ENCODE data around the gene VPS37B.
A peak's percentile ranks its signal among the peaks of the same experiment; 100 is the strongest.

The VPS37B gene

DNA sequence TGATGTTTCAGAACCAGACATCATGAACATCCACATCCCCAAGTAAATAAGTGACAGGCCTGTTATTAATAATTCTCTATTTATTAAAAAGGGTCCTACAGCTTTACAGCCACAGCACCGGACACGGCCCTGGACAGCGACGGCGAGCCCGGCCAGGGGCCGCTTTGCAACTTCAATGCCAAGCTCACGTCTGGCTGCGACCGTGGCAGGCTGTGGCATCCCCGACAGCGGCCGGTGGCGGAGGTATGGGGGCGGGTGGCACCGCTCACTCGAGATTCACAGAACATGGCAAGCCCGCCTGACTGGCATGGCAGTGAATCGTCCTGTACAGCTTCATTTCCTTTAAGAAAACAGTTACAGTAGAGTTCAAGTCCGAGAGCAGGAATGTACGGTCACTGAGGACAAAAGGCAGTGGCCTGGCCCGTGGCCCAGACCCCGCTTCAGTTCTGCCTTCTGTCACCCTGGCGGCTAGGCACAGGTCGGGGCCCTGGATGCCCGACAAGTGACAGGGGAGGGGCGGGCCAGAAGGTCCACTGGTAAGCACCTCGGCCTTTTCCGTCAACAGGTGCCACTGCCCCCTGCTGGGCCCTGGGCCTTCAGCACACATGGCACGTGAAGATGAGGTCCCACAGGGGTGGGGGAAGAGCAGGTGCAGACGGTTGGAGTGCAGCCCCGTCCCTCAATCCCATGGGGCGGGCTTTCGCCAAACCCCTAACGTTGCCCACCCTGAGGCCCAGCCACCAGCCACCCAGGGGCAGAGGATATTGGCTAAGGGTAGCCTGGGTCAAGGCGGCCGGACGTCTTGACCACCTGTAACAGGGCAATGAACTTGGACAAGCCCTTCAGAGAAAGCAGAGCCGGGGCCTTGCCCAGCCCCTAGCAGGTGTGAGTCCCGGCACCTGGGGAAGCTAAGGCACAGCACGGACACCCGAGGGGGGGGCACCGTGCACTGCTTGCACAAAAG, 30.4 kb downstream of the VPS37B start:
- DNase-seq, result peak; percentile 36

DNA sequence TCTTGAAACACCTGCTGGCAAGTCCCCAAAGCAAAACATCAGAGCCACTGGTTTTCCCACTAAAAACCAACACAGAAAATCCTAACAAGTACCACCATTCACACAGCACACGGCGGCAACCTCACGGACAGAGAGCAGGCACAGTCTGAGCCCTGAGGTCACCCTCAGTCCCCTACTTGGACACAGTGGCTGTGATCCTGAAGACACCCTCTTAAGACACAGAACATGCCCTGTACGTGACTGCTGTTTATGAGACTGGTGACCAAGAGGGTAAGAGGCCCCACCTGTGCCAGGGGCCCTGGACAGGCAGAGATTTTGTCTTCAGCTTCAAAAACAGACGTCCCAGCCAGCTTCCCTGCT, 31.1 kb downstream of the VPS37B start:
- no peak for DNase-seq

DNA sequence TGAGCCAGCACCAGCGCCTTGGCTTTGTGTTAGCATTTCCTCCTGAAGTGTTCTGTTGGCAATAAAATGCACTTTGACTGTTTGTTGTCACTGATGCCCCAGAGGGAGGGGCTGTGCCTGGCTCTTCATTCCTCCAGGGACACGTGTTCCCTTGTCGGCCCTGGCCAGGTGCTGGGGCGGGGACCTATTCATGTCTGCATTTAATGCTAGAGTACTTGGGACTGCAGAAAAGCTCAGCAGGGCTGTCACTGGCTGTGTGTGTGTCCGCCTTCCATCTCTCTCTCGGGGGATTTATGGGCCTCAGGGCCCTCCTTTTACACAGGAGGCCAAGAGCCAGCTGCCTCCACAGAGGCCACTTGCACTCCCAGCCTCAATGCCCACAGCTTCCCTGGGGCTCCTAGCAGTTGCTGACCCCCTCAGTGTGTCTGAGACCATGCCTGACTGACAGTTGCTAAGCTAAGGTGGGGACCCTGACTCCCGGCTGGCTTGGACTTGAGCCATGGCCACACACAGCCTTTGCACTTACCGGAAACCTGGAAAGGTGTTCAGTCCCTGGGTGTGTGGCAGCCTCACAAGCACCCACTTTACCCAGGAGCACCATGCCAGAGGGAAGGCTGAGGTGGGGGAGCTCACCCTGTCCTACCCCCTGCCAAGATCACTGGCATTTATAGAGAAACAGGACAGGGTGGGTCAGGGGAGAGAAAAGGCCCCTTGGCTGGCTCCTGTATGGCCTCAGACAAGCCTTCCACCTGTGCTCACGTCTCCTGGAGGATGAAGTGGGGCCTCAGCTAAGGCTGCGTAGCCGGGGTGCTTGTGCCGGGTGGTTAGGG, 32.8 kb downstream of the VPS37B start:
- no peak for DNase-seq

DNA sequence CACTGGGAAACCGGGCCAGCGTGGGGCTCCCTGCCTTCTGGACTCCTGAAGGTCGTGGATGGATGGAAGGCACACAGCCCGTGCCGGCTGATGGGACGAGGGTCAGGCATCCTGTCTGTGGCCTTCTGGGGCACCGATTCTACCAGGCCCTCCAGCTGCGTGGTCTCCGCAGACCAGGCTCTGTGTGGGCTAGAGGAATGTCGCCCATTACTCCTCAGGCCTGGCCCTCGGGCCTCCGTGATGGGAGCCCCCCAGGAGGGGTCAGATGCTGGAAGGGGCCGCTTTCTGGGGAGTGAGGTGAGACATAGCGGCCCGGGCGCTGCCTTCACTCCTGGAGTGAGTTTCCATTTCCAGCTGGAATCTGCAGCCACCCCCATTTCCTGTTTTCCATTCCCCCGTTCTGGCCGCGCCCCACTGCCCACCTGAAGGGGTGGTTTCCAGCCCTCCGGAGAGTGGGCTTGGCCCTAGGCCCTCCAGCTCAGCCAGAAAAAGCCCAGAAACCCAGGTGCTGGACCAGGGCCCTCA, 33.8 kb downstream of the VPS37B start:
- peak; percentile 56 for DNase-seq

DNA sequence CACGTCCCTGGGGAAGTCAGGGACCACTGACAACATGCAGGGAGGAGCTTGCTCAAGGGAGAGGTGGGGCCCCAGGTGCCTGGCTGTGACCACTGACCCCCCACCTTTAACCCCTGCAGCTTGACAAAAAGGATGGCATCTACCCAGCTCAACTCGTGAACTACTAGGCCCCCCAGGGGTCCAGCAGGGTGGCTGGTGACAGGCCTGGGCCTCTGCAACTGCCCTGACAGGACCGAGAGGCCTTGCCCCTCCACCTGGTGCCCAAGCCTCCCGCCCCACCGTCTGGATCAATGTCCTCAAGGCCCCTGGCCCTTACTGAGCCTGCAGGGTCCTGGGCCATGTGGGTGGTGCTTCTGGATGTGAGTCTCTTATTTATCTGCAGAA, 34.3 kb downstream of the VPS37B start:
- DNase-seq, result no peak

DNA sequence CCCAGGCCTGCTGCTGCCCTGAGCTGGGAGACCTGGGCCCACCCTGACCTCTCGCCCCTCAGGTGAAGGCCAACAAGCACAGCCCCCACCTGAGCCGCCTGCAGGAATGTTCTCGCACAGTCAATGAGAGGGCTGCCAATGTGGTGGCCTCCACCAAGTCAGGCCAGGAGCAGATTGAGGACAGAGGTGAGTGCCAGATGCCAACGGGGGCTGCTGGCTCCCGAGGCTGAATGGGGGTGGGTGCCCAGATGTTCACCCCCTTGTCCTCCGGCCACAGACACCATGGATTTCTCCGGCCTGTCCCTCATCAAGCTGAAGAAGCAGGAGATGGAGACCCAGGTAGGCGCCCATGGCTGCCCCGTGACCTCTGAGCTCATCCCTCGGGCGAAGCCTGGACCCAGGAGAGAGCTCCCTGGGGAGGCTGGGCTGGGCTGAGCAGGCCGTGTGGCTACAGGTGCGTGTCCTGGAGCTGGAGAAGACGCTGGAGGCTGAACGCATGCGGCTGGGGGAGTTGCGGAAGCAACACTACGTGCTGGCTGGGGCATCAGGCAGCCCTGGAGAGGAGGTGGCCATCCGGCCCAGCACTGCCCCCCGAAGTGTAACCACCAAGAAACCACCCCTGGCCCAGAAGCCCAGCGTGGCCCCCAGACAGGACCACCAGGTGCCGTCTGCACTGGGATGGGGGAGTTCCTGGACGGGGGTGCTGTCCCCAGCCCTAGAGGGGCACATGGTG, 34.9 kb downstream of the VPS37B start:
- no peak for DNase-seq

DNA sequence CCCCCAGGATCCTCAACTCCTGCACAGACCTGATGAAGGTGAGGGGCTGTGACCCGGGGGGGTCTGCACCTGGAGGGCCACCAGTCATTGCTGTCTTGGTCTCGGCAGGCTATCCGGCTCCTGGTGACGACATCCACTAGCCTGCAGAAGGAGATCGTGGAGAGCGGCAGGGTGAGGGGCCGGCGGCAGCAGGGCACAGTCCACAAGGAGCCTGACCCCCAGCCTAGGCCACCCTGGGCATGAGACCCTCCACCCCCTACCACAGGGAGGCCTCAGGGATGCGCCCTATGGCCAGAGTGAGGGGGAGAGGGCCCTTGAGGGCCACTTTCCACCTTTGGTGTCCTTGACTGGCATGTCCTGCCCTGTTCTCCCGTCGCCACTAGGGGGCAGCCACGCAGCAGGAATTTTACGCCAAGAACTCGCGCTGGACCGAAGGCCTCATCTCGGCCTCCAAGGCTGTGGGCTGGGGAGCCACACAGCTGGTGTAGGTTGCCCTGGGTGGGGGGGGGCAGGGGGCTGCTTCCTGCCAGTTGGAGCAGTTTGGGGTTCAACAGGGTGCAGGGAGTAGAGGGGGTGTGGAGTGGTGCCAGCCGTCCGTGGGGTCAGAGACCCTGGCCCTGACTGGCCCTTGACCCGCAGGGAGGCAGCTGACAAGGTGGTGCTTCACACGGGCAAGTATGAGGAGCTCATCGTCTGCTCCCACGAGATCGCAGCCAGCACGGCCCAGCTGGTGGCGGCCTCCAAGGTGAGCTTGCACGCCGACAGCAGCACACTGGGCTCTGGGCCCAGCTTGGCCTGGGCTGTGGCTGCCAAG, 35.7 kb downstream of the VPS37B start:
- DNase-seq, result peak; percentile 89

DNA sequence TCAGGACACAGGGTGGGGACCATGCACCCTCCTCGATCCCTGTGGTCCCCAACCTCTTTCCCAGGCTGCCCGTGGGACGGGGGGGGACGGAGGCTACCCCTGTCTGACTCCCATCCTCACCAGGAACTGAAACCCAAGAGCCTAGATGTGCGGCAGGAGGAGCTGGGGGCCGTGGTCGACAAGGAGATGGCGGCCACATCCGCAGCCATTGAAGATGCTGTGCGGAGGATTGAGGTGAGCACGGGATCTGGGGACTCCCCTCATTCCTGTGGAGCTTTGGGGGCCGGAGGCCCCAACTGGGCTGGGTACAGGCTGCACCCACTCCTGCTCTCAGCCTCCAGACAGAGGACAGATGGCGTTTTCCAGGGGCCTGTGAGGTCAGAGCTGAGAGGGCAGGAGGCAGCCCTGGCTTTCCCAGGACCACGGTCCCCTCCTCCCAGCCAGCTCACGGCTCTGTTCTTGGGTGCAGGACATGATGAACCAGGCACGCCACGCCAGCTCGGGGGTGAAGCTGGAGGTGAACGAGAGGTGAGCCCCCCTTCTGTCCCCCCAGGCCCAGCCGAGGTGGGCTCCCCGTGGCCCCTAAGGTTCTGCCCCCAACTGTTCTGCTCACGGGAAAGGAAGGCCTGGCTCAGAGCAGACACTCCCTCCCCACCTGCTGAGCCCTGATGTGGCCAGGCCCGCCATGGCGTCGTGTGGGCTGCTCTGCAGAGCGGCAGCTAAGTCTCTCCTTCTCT, 36.5 kb downstream of the VPS37B start:
- no peak for DNase-seq

DNA sequence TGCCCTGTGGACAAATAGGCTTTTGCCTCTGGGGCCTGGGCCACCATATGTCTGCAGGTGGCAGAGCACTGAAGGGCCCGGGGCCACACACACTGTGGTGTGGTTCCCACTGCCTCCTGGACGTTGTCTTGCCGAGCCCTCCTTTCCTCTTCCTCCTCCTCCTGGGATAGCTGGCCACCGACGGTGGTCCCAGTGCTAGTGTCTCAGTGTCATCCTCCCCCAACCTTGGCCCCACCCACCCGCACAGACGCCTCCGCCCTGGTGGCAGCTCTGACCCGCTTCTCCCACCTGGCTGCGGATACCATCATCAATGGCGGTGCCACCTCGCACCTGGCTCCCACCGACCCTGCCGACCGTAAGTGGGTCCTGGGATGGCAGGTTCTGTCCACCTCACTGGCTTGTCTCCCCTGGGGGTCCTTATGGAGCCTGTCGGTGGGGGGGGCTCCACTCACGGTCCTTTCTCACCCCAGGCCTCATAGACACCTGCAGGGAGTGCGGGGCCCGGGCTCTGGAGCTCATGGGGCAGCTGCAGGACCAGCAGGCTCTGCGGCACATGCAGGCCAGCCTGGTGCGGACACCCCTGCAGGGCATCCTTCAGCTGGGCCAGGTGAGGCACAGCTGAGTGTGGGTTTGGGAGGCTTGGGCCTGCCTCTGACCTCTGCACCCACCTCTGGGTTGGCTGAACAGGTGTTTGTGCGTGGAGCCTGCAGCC, 37.2 kb downstream of the VPS37B start:
- no peak for DNase-seq

DNA sequence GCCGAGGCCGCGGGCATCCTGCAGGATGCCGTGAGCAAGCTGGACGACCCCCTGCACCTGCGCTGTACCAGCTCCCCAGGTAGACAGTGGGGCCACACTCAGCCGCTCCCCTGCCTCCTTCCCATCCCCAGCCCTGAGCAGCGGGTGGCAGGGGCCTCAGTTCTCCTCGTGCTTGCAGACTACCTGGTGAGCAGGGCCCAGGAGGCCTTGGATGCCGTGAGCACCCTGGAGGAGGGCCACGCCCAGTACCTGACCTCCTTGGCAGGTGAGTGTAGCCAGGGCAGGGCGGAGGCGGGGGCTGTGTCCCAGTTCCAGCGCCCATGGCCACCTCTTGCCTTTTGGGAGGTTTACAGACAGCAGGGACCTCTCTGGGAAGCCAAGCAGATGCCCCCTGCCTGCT, 37.8 kb downstream of the VPS37B start:
- DNase-seq, result no peak

DNA sequence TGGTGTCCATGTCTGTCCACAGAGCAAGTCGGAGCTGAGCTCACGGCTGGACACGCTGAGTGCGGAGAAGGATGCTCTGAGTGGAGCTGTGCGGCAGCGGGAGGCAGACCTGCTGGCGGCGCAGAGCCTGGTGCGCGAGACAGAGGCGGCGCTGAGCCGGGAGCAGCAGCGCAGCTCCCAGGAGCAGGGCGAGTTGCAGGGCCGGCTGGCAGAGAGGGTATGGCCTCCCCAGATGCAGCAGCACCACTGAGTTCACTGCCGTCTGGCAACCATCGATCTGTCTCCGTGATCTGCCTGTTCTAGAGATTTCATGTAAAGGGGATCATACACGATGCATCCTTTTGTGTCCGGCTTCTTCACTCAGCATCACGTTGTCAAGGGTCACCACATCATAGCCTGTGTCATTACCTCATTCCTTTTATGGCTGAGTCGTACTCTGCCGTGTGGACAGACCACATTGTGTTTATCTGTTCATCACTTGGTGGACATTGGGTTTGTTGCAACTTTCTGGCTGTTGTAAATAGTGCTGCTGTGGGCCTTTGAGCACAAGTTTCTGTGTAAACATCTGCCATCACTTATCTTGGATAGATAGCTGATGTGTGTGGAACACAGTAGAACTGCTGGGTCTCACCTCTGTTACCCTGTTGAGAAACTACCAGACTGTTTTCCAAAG, 38.8 kb downstream of the VPS37B start:
- DNase-seq, result no peak

DNA sequence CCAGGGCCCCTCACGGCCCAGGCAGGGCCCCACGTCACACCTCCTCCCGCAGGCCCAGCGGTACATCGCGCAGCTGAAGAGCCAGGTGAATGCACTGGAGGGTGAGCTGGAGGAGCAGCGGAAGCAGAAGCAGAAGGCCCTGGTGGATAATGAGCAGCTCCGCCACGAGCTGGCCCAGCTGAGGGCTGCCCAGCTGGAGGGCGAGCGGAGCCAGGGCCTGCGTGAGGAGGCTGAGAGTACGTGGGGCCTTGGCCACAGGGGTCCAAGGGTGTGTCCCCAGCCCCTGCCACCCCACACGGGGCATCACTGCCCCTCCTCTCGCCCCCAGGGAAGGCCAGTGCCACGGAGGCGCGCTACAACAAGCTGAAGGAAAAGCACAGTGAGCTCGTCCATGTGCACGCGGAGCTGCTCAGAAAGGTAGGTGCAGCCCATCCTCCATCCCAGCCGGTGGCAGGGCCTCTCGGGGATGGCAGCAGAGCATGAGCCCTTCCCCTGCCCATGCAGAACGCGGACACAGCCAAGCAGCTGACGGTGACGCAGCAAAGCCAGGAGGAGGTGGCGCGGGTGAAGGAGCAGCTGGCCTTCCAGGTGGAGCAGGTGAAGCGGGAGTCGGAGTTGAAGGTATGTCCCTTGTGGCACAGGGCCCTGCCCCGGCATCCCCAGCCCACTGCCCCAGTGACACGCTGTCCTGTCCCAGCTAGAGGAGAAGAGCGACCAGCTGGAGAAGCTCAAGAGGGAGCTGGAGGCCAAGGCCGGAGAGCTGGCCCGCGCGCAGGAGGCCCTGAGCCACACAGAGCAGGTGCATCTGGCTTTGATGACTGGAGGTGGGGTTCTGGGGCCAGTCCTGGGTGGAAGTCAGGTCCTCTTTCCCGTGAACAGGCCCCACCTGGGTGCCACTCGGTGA, 39.7 kb downstream of the VPS37B start:
- DNase-seq, result no peak

DNA sequence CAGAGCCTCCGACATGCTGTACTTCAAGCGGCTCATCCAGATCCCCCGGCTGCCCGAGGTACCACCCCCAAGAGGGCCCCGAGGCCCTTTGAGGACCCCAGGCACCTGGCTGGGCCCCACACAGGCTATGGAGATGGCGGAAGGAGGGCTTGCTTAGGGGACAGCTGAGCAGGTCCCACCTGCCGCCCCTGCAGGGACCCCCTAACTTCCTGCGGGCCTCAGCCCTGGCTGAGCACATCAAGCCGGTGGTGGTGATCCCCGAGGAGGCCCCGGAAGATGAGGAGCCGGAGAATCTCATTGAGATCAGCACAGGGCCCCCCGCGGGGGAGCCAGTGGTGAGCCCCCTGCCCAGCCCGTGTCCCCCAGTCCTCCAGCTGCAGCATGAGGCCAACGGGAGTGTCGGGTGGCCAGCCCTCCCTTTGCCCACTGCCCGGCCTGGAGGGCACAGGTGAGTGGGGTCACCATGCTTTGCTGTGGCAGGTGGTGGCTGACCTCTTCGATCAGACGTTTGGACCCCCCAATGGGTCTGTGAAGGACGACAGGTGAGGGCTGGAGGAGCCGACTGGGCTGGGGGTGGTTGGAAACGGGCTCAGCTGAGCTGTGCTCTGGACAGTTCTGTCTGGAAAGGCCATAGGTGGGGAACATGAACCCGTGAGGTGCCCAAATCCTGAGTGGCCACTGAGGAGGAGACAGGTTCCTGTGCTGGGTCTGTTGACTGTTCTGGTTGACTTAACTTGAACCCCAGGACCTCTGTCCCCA, 40.7 kb downstream of the VPS37B start:
- DNase-seq, result no peak

DNA sequence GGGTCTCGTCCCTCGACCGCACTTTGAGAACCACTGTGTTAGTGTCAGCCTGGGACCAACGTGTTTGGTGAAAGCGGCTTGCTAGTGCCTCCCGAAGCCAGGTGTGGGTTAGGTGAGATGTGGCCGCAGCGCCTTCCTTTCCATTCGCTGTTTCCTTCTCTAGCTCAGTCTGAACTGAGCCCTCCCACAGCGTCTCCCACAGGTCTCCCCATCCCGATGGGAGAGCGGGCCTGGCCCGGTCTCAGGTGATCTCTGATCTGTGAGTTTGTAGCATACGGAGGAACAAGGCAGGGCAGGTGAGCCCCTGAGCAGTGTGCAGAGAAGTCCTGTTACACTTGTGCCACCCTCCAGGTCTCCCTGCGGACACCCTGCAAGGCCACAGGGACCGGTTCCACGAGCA, 41.4 kb downstream of the VPS37B start:
- no peak for DNase-seq

DNA sequence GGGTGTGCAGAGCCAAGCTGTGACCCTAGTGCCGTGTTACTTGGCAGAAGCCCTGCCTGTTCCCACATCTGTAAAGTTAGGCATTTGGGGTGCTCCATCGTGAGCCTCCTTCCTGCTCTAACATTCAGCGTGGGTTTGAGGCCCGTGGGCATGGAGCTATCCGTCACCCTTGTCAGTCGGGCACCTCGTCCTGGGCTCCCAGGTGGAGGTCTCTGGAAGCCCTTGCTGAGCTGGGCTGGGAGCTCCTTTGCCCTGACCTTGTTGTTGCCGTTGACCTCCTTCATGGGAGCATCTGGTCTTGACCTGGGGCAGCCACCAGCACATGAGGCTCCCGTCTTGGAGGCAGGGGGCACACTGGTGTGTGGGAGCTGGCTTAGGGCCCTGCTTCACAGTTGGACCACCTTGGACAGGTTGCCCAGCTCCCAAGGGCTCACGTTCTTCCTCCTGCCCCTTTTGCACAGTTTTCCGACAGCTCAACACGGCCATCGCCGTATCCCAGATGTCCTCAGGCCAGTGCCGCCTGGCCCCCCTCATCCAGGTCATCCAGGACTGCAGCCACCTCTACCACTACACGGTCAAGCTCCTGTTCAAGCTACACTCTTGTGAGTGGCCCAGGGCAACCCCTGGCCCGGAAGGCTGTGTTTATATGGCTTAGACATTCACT, 42.2 kb downstream of the VPS37B start:
- no peak for DNase-seq

DNA sequence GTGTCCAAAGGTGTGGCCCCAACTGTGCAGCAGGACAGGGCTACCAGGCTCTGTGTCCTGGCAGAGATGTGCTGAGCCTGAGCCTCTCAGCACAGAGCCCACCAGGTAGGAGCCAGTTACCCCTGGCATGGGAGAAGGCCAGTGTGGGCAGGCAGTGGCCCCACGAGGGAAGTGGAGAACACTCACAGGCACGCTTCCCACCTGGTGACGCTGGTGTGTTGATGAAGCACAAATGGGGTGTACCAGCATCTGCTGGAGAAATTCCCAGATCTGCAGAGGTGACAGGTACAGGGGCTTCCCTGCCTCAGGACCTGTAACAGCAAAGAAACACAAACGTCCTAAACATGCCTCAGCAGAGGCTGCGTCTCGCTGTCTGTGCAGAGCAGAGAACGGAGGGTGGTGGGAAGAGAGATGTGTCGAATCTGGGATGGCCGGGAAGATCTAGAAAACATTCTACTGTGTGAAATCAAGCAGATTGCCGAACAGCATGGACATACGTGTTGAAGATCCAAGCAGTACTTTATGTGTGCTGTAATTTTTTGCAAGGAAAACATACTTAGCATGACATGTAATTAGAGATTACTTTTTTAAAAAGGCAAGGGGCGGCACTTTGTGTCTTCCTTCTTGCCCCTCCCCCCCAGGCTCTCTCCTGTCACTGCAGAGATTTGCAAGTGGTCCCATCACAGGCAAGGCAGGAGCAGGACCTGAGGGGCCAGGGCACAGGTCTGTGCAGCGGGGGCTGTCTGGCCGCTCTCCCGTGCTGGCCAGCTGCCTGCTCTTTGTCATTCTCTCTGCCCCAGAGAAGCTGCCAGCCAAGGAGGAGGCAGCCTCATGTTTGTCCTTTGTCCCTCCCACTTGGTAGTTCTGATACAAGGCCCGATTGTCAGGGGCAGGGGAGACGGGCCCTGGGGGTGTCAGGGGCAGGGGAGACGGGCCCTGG, 43.3 kb downstream of the VPS37B start:
- DNase-seq, result no peak

DNA sequence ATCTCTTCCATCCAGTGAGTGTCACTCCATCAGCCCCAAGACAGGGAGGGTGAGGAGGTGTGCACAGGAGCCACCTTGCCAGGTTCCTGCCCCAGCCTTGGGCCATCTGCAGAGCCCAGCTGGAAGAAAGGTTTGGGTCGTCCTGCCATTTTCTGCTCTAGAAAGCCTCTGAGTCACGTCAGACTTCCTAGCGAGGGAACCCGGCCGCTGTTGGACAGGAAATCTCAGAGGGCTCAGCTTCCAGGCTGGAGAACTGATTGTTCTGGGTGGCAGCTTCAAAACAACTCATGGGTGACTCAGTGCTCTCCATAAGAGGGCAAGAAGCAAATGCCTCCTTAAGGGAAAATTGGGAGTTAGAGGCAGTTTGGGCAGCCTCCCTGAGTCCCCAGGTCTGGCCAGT, 44.1 kb downstream of the VPS37B start:
- no peak for DNase-seq
